Measurements from ENCODE around the gene LRP11.
"Not testable (repeated sequence)": the region's sequence is repeated elsewhere in the genome, so short reads cannot be mapped to it uniquely, and the experiment has no call there.

The LRP11 gene

GRCh38 chr6:149897855-149898744 is 33.9 kb upstream of the LRP11 start, which contains the start of gene RAET1E:
RAET1E (minus strand) TSS chr6:149898113; CDS start chr6:149890901, 7,212 bp downstream.
- DNase-seq = no peak

GRCh38 chr6:149897015-149897697 is 33.0 kb upstream of the LRP11 start:
- DNase-seq = no peak

GRCh38 chr6:149896491-149896890 is 32.3 kb upstream of the LRP11 start:
- no peak for DNase-seq

DNA sequence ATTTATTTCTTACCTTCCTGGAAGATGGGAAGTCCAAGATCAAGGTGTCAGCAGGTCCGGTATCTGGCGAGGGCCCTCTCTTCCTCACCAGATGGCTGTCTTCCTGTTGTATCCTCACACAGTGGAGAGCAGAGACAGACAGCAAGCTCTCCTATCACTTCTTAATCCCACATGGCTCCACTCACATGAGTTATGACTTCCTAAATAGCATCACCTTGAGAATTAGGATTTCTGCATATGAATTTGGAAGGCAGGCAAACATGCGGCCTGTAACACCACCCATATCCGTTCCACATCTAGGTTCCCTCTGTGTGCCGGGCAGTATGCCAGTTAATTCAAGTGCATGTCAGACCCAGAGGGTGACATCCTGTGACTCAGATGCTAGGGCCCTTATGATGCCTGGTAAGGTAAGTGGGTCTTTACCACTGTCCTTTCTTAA is 31.7 kb upstream of the LRP11 start:
- no peak for DNase-seq

GRCh38 chr6:149895048-149895590 is 31.0 kb upstream of the LRP11 start:
- DNase-seq = no peak

DNA sequence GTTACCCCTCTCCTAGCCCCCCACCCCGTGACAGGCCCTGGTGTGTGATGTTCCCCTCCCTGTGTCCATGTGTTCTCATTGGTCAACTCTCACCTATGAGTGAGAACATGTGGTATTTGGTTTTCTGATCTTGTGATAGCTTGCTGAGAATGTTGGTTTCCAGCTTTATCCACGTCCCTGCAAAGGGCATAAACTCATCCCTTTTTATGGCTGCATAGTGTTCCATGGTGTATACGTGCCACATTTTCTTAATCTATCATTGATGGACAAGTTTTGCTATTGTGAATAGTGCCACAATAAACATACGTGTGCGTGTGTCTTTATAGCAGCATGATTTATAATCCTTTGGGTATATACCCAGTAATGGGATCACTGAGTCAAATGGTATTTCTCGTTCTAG is 27.7 kb upstream of the LRP11 start:
- DNase-seq = not testable (repeated sequence)

- no peak for DNase-seq
These were observed 27.1 kb upstream of the LRP11 start for GRCh38 chr6:149891259-149891658.

DNA sequence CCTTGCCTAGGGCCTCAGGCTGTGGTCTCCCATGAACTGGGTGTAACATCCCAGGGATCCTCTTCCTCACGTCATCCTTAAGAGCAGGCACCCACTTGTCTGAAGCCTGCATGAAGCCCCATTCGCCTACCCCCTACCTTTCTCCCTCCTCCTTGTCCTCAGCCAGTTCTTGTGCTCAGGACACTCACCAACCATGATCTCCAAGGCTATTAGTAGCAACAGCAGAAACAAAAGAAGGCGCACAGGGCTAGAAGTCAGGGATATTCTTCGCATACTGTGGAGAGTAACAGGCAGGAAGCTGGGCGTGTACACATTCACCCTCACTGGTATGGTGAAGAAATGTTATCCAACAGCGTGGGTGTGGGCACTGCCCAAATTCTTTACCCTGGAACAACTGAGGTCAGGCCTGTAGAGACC is 26.5 kb upstream of the LRP11 start:
- DNase-seq = no peak

DNA sequence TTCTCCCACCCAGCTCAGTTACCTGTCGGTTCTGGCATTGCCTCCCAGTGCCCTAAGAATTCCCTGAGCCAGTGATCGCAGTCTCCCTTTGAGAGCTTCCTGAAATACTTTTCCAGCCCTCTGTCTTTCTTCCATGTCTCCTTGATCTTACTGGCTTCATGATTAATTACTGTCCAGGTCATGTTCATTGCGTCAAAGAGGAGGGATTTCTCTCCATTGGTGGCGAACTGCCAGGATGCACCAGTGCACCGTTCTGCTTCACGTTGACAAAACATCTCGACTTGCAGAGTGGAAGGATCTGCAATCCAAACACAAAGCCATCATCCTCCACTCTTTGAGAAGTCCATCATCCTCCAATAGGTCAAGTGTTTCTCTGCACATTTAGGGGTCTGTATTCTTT is 25.2 kb upstream of the LRP11 start:
- no peak for DNase-seq

DNA sequence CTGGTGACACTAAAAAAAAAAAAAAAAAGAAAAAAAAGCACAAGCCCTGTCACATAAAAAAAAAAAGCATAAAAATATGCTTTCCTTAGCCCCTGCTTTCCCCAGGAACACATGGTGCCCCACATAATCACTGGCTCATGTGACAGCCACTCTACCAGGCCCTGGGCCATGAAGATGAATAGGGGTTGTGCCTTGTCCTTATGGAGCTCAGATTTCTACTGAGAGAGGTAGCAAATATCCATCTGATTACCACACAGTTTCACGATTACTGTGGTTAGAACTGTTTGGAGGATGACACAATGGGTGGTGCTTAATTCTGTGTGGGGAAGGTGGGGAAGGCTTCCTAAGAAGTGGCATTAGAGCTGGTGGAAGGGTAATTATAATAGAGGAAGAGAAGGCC is 24.5 kb upstream of the LRP11 start:
- no peak for DNase-seq

GRCh38 chr6:149888093-149888492 is 23.9 kb upstream of the LRP11 start:
- DNase-seq = no peak

GRCh38 chr6:149887343-149887742 is 23.2 kb upstream of the LRP11 start:
- DNase-seq = no peak

DNA sequence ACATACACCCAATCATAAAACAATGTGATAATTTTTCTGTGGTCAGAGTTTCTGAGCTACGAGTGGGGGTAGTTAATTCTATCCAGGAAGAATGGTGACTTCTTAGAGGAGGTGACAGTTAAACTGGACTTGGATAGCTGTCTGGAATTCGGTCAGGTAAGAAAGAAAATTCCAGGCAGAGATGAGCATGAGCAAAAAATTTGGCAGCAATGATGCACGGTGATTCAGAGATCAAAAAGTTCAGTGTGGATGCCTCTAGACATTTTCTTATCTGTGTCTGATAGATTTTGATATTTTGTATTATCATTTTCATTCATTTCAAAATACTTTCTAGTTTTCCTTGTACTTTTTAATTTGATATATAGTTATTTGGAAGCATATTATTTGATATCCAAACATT is 21.7 kb upstream of the LRP11 start:
- DNase-seq = no peak

DNA sequence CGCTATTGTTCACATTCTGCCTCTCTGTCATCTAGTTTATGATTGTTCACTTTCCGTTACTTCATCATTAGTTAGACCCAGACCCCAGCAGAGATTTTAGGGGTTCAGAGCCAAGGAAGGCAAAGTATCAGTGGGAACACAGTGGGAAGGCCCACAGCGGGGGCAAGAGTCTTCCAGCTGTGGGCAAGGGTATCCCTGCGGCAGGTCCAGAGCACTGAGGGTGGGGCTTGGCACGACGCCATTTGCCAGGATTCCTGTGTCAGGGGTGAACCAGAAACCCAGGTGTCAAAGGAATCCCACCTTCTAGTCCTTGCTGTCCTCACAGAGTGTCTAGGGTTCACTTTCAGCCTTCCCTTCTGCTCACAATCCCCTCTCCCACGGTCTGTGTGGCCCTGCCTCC is 20.5 kb upstream of the LRP11 start:
- no peak for DNase-seq

DNA sequence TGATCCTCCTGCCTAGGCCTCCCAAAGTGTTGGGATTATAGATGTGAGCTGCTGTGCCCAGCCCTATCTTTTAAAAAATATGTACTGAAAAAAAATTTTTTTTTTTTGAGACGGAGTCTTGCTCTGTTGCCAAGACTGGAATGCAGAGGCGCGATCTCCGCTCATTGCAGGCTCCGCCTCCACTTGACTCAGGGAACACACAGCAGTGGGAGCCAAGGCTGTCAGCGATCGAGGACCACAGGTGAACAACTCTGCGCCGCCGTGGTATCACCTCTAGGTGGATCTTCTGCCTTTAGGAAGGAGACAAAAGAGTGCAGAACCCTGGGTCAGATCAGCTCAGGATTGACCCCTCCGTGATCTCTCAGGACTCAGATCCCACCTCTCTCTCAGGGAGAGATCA is 20.1 kb upstream of the LRP11 start:
- DNase-seq = no peak

GRCh38 chr6:149881860-149882259 is 17.7 kb upstream of the LRP11 start:
- no peak for DNase-seq

- no peak for DNase-seq
These were observed 17.1 kb upstream of the LRP11 start for GRCh38 chr6:149881066-149881766.

- no peak for DNase-seq
These were observed 13.5 kb upstream of the LRP11 start for GRCh38 chr6:149877659-149878058.

- no peak for DNase-seq
These were observed 12.2 kb upstream of the LRP11 start for GRCh38 chr6:149876241-149876933.

DNA sequence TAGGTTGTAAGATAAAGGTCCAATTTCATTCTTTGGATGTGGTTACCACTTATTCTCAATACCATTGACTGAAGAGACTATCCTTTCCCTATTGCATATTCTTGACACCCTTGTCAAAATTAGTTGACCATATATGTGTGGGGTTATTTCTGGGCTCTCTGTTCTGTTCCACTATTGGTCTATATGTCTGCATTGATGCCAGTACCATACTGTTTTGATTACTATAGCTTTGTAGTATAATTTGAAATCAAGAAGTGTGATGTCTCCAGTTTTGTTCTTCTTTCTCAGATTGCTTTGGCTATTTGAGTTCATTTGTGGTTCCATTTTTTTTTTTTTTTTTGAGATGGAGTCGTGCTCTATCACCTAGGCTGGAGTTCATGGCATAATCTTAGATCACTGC is 8.1 kb upstream of the LRP11 start:
- no peak for DNase-seq

- DNase-seq = no peak
These were observed 7.0 kb upstream of the LRP11 start for GRCh38 chr6:149871182-149871581.

DNA sequence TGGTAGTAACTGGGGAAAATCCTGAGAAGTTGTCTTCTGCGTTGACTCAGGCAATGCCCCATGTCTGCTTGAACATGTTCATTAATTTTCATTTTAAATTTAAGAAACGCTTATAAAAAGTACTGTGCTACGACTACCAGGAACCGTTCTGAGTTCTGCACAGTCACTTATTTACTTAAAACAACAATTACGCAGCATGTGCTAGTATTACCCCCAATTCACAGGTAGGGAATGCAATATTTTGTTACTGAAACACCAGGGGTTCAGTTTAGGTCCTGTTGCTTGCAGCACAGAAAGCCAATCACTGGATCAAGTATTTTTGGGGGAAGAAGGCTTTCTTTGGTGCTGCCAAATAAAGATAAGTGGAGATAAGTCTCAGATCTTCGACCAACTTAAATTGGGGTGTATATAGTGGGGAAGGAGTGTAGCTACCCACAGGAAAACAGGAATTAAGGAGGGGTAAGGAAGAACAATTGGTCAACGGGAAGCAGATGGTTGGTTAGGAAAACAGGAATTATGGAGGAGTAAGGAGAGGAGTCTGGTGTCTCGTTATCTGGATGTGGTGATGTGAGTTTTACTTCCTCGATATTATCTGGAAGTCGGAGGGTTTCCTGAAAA is 5.2 kb upstream of the LRP11 start:
- DNase-seq = no peak
